ENCODE results near the gene ZNF439. TPM values are rescaled to one million over a fixed set of nuclear protein-coding genes. Genes with fewer than 3 reads are reported as not detected.
"Not testable (repeated sequence)": the region's sequence is repeated elsewhere in the genome, so short reads cannot be mapped to it uniquely, and the experiment has no call there.

The ZNF439 gene
- 3.8 and 12.9 TPM in 2 replicates for total RNA-seq

GRCh38 chr19:11848594-11849469 lies at the start of gene ZNF439:
TSS of gene ZNF439 (plus strand) at chr19:11848726. CDS start at chr19:11848868, 142 bp downstream.
- peak; percentile 56 for DNase-seq (ENCODE audit: low read depth)

GRCh38 chr19:11806354-11807098 lies 42.0 kb upstream of the ZNF439 start:
- no peak for DNase-seq (ENCODE audit: low read depth)

- DNase-seq (ENCODE audit: low read depth) = no peak
Measured at GRCh38 chr19:11807099-11807380, 41.5 kb upstream of the ZNF439 start.

GRCh38 chr19:11813703-11814028 lies 34.9 kb upstream of the ZNF439 start:
- DNase-seq (ENCODE audit: low read depth) = no peak

- peak; percentile 87 for DNase-seq (ENCODE audit: low read depth)
Measured at GRCh38 chr19:11814029-11814699, 34.4 kb upstream of the ZNF439 start, which contains the start of gene ZNF440. TSS of gene ZNF440 (plus strand) at chr19:11814273. CDS start at chr19:11814448, 175 bp downstream.

- peak; percentile 57 for DNase-seq (ENCODE audit: low read depth)
Measured at GRCh38 chr19:11814700-11815035, 33.9 kb upstream of the ZNF439 start.

GRCh38 chr19:11821474-11822109 lies 26.9 kb upstream of the ZNF439 start:
- peak; percentile 28 for DNase-seq (ENCODE audit: low read depth)

GRCh38 chr19:11828957-11829876 lies 19.3 kb upstream of the ZNF439 start:
- DNase-seq (ENCODE audit: low read depth) = not testable (repeated sequence)

GRCh38 chr19:11832253-11832912 lies 16.1 kb upstream of the ZNF439 start:
- no peak for DNase-seq (ENCODE audit: low read depth)

- DNase-seq (ENCODE audit: low read depth) = no peak
Measured at GRCh38 chr19:11833541-11833940, 15.0 kb upstream of the ZNF439 start.

GRCh38 chr19:11835626-11836066 lies 12.9 kb upstream of the ZNF439 start:
- DNase-seq (ENCODE audit: low read depth) = not testable (repeated sequence)

GRCh38 chr19:11843722-11844121 lies 4.8 kb upstream of the ZNF439 start:
- DNase-seq (ENCODE audit: low read depth) = no peak

- not testable (repeated sequence) for DNase-seq (ENCODE audit: low read depth)
Measured at GRCh38 chr19:11847615-11848014, 911 bp upstream of the ZNF439 start.

- no peak for DNase-seq (ENCODE audit: low read depth)
Measured at GRCh38 chr19:11848200-11848593, 329 bp upstream of the ZNF439 start.

GRCh38 chr19:11850289-11850688 lies 1.8 kb downstream of the ZNF439 start:
- not testable (repeated sequence) for DNase-seq (ENCODE audit: low read depth)

GRCh38 chr19:11853358-11853757 lies 4.8 kb downstream of the ZNF439 start:
- DNase-seq (ENCODE audit: low read depth) = no peak

GRCh38 chr19:11856596-11857250 lies 8.2 kb downstream of the ZNF439 start:
- DNase-seq (ENCODE audit: low read depth) = no peak

- DNase-seq (ENCODE audit: low read depth) = no peak
Measured at GRCh38 chr19:11860721-11861120, 12.2 kb downstream of the ZNF439 start.

GRCh38 chr19:11861301-11861700 lies 12.8 kb downstream of the ZNF439 start:
- DNase-seq (ENCODE audit: low read depth) = no peak

GRCh38 chr19:11867766-11868165 lies 19.2 kb downstream of the ZNF439 start:
- DNase-seq (ENCODE audit: low read depth) = not testable (repeated sequence)
